ENCODE results near the gene GNB2. TPM values are rescaled to one million over a fixed set of nuclear protein-coding genes. Genes with fewer than 3 reads are reported as not detected.
A peak's percentile ranks its signal among the peaks of the same experiment; 100 is the strongest.

GNB2 gene
- total and polyA plus RNA-seq, 2 of the 13 experiments (the other 11 are each of a cell fraction or from before 2014, with no cell fraction given) = 48.3 to 67.1 TPM

DNA sequence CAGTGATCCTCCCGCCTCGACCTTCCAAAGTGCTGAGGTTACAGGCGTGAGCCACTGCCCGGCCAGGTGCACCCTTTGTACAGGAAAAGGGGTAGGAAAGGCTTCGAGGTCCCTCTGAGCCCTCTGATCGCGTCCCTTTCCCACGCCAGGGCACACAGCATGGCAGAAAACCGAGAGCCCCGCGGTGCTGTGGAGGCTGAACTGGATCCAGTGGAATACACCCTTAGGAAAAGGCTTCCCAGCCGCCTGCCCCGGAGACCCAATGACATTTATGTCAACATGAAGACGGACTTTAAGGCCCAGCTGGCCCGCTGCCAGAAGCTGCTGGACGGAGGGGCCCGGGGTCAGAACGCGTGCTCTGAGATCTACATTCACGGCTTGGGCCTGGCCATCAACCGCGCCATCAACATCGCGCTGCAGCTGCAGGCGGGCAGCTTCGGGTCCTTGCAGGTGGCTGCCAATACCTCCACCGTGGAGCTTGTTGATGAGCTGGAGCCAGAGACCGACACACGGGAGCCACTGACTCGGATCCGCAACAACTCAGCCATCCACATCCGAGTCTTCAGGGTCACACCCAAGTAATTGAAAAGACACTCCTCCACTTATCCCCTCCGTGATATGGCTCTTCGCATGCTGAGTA is 33.3 kb downstream of the GNB2 start (continued):
- TF ChIP-seq, protein P1, sequence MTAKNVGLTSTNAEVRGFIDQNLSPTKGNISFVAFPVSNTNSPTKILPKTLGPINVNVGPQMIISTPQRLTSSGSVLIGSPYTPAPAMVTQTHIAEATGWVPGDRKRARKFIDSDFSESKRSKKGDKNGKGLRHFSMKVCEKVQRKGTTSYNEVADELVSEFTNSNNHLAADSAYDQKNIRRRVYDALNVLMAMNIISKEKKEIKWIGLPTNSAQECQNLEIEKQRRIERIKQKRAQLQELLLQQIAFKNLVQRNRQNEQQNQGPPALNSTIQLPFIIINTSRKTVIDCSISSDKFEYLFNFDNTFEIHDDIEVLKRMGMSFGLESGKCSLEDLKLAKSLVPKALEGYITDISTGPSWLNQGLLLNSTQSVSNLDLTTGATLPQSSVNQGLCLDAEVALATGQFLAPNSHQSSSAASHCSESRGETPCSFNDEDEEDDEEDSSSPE (CRISPR knock-in tag; IDR thresholded peaks at IDR 0.05) = peak; percentile 54; the same call in 1 of the 2 replicates
- TF ChIP-seq, protein P2, sequence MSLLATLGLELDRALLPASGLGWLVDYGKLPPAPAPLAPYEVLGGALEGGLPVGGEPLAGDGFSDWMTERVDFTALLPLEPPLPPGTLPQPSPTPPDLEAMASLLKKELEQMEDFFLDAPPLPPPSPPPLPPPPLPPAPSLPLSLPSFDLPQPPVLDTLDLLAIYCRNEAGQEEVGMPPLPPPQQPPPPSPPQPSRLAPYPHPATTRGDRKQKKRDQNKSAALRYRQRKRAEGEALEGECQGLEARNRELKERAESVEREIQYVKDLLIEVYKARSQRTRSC (CRISPR knock-in tag; IDR thresholded peaks at IDR 0.05; ENCODE audit: low read depth) = no peak
- TF ChIP-seq ZNF121 (CRISPR knock-in tag; IDR thresholded peaks at IDR 0.05) = peak; percentile 86
- TF ChIP-seq ZNF354B (CRISPR knock-in tag; IDR thresholded peaks at IDR 0.05) = no peak
- TF ChIP-seq, protein P3, sequence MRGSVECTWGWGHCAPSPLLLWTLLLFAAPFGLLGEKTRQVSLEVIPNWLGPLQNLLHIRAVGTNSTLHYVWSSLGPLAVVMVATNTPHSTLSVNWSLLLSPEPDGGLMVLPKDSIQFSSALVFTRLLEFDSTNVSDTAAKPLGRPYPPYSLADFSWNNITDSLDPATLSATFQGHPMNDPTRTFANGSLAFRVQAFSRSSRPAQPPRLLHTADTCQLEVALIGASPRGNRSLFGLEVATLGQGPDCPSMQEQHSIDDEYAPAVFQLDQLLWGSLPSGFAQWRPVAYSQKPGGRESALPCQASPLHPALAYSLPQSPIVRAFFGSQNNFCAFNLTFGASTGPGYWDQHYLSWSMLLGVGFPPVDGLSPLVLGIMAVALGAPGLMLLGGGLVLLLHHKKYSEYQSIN (CRISPR knock-in tag; IDR thresholded peaks at IDR 0.05; ENCODE audit: borderline replicate concordance) = no peak
- TF ChIP-seq ZNF772 (CRISPR knock-in tag; IDR thresholded peaks at IDR 0.05) = no peak
- no peak for TF ChIP-seq SNRNP70 (IDR thresholded peaks at IDR 0.05; ENCODE audit: low read depth, low read length)
- no peak for TF ChIP-seq SMC3 (IDR thresholded peaks at IDR 0.05; ENCODE audit: low read length)
- TF ChIP-seq ZFP37 (CRISPR knock-in tag; IDR thresholded peaks at IDR 0.05; ENCODE audit: borderline replicate concordance) = peak; percentile 73; the same call in 1 of the 2 replicates
- TF ChIP-seq ZNF629 (CRISPR knock-in tag; conservative IDR thresholded peaks at IDR 0.05) = no peak
- TF ChIP-seq, protein P4, sequence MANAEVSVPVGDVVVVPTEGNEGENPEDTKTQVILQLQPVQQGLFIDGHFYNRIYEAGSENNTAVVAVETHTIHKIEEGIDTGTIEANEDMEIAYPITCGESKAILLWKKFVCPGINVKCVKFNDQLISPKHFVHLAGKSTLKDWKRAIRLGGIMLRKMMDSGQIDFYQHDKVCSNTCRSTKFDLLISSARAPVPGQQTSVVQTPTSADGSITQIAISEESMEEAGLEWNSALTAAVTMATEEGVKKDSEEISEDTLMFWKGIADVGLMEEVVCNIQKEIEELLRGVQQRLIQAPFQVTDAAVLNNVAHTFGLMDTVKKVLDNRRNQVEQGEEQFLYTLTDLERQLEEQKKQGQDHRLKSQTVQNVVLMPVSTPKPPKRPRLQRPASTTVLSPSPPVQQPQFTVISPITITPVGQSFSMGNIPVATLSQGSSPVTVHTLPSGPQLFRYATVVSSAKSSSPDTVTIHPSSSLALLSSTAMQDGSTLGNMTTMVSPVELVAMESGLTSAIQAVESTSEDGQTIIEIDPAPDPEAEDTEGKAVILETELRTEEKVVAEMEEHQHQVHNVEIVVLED (CRISPR knock-in tag; IDR thresholded peaks at IDR 0.05; ENCODE audit: borderline replicate concordance) = no peak
- TF ChIP-seq CREM (IDR thresholded peaks at IDR 0.05) = peak; percentile 37; the same call in 1 of the 2 replicates
- TF ChIP-seq CREM (CRISPR knock-in tag; IDR thresholded peaks at IDR 0.05) = no peak
- no peak for TF ChIP-seq PPARG (CRISPR knock-in tag; conservative IDR thresholded peaks at IDR 0.05)
- TF ChIP-seq EP300 (IDR thresholded peaks at IDR 0.05; ENCODE audit: low read depth in 2 of 2, low read length in 2 of 2) = no peak
- no peak for TF ChIP-seq EP300 (CRISPR knock-in tag; IDR thresholded peaks at IDR 0.05; ENCODE audit: borderline replicate concordance)
- TF ChIP-seq PHB2 (IDR thresholded peaks at IDR 0.05; ENCODE audit: partially characterized antibody) = no peak
- TF ChIP-seq, protein P5, sequence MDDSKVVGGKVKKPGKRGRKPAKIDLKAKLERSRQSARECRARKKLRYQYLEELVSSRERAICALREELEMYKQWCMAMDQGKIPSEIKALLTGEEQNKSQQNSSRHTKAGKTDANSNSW (CRISPR knock-in tag; IDR thresholded peaks at IDR 0.05; ENCODE audit: borderline replicate concordance) = no peak
- TF ChIP-seq PCBP2 (optimal IDR thresholded peaks at IDR 0.05; ENCODE audit: low read depth, low read length, poor library complexity, severe bottlenecking) = no peak
- 0 out of 2 replicates have a peak, but pooled peaks have one; percentile 54 for TF ChIP-seq TMF1 (CRISPR knock-in tag; IDR thresholded peaks at IDR 0.05; ENCODE audit: low read depth)
- TF ChIP-seq YEATS2 (CRISPR knock-in tag; IDR thresholded peaks at IDR 0.05; ENCODE audit: borderline replicate concordance) = peak; percentile 37; the same call in 1 of the 2 replicates
- no peak for TF ChIP-seq U2AF2 (IDR thresholded peaks at IDR 0.05; ENCODE audit: low read depth, low read length)
- TF ChIP-seq, protein P6, sequence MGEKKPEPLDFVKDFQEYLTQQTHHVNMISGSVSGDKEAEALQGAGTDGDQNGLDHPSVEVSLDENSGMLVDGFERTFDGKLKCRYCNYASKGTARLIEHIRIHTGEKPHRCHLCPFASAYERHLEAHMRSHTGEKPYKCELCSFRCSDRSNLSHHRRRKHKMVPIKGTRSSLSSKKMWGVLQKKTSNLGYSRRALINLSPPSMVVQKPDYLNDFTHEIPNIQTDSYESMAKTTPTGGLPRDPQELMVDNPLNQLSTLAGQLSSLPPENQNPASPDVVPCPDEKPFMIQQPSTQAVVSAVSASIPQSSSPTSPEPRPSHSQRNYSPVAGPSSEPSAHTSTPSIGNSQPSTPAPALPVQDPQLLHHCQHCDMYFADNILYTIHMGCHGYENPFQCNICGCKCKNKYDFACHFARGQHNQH (CRISPR knock-in tag; IDR thresholded peaks at IDR 0.05) = no peak
- TF ChIP-seq TARDBP (CRISPR knock-in tag; IDR thresholded peaks at IDR 0.05) = peak; percentile 46; the same call in 1 of the 2 replicates
- TF ChIP-seq ZNF792 (CRISPR knock-in tag; IDR thresholded peaks at IDR 0.05) = no peak
